H1 (cell line): ENCODE data around the gene TGFB1I1. TPM values are rescaled to one million over a fixed set of nuclear protein-coding genes. Genes with fewer than 3 reads are reported as not detected.

Experiments
- CTCF ChIA-PET: fragments of 300-600 bp; sonication (Branson Sonifier 250); formaldehyde crosslinking; loops from one replicate; lab custom pipeline; 2021; ENCODE audit not compliant: partially characterized antibody; lab: Charles Lee
- POLR2A ChIA-PET: fragments of 300-600 bp; sonication (Branson Sonifier 250); formaldehyde crosslinking; loops from one replicate; lab custom pipeline; 2021; ENCODE audit warnings: inconsistent platforms; ENCODE audit not compliant: partially characterized antibody; lab: Charles Lee
- DNase-seq, 2 experiments: peaks; one replicate each; pipeline versions ENCODE4 v3.0.0 to v3.0.0-alpha.2; 2010 to 2022; ENCODE audit warnings: low spot score in 2 of 2, low read depth in 1 of 2, mixed read lengths in 1 of 2
- FAIRE-seq: peaks from 2 replicates; lab custom pipeline; 2011; peaks lifted over from hg19 to GRCh38; lab: Jason Lieb, UNC
- H2AFZ ChIP-seq: 2 replicates; pipeline ENCODE4 v1.8.1; 2012; ENCODE audit warnings: low read length, inconsistent platforms
- H2AK5ac ChIP-seq: 2 replicates; pipeline ENCODE4 v1.6.1; 2013; ENCODE audit warnings: low read depth, low read length
- H2BK120ac ChIP-seq: replicated peaks from 2 replicates; pipeline ENCODE3; 2013; ENCODE audit warnings: low read depth, low read length, inconsistent platforms
- H2BK12ac ChIP-seq: 2 replicates; pipeline ENCODE4 v1.6.1; 2013; ENCODE audit warnings: low read depth, low read length
- H2BK15ac ChIP-seq: 2 replicates; pipeline ENCODE4 v1.6.1; 2013; ENCODE audit warnings: low read length
- H2BK20ac ChIP-seq: 2 replicates; pipeline ENCODE4 v1.6.1; 2013; ENCODE audit warnings: low read length
- H2BK5ac ChIP-seq: 2 replicates; pipeline ENCODE4 v1.6.1; 2013; ENCODE audit warnings: low read depth, low read length
- H3K14ac ChIP-seq: 2 replicates; pipeline ENCODE4 v1.6.1; 2013; ENCODE audit warnings: inconsistent platforms; ENCODE audit not compliant: insufficient read length
- H3K18ac ChIP-seq: 2 replicates; pipeline ENCODE4 v1.6.1; 2013; ENCODE audit warnings: low read length; ENCODE audit errors: extremely low read depth
- H3K23ac ChIP-seq: 2 replicates; pipeline ENCODE4 v1.6.1; 2013; ENCODE audit warnings: inconsistent platforms; ENCODE audit not compliant: insufficient read length
- H3K23me2 ChIP-seq: 2 replicates; pipeline ENCODE4 v1.6.1; 2013; ENCODE audit warnings: low read depth, low read length
- H3K27ac ChIP-seq: 2 replicates; pipeline ENCODE4 v1.6.1; 2011; ENCODE audit warnings: low read depth, low read length, inconsistent platforms
- H3K27me3 ChIP-seq, 4 experiments: replicated peaks in 1 of 4; 1 replicate in 1 of 4; 2 replicates in 3 of 4; pipeline versions ENCODE4 v1.6.1 to v1.8.1; 2011 to 2013; ENCODE audit warnings: low read length in 3 of 4, mild to moderate bottlenecking in 3 of 4, inconsistent platforms in 2 of 4, mixed read lengths in 2 of 4, moderate library complexity in 1 of 4; ENCODE audit not compliant: control insufficient read depth in 3 of 4, insufficient read depth in 3 of 4; ENCODE audit errors: extremely low read depth in 1 of 4
- H3K36me3 ChIP-seq, 4 experiments: 2 replicates each; pipeline versions ENCODE4 v1.6.1 to v1.8.1; 2011 to 2013; ENCODE audit warnings: mild to moderate bottlenecking in 4 of 4, low read length in 3 of 4, moderate library complexity in 2 of 4, control low read depth in 1 of 4, inconsistent platforms in 1 of 4; ENCODE audit not compliant: insufficient read depth in 4 of 4, control insufficient read depth in 2 of 4
- H3K4ac ChIP-seq: replicated peaks from 2 replicates; pipeline ENCODE3; 2013; ENCODE audit warnings: low read length, low read depth, mixed read lengths, inconsistent platforms; ENCODE audit not compliant: insufficient read length
- H3K4me1 ChIP-seq, 4 experiments: replicated peaks in 1 of 4; 1 replicate in 1 of 4; 2 replicates in 3 of 4; pipeline versions ENCODE4 v1.6.1 to v1.8.1; 2011 to 2013; ENCODE audit warnings: low read length in 3 of 4, inconsistent platforms in 2 of 4, mixed read lengths in 1 of 4; ENCODE audit not compliant: insufficient read depth in 4 of 4, control insufficient read depth in 3 of 4
- H3K4me2 ChIP-seq, 2 experiments: 2 replicates each; pipeline versions ENCODE4 v1.6.1 to v1.8.1; 2011 to 2013; ENCODE audit warnings: low read depth in 2 of 2, low read length in 2 of 2, control low read depth in 1 of 2, inconsistent platforms in 1 of 2, mild to moderate bottlenecking in 1 of 2; ENCODE audit not compliant: insufficient read depth in 1 of 2
- H3K4me3 ChIP-seq, 4 experiments: fragments of 200-600, 300-600 bp in 1 of 4; sonication (generic), shearing (Covaris generic), sonication (Bioruptor Twin) in 1 of 4; 2 replicates each; pipeline versions ENCODE4 v1.5.1 to v1.8.1; 2011 to 2016; ENCODE audit warnings: low read length in 4 of 4, low read depth in 3 of 4, control low read depth in 2 of 4, inconsistent platforms in 2 of 4, mild to moderate bottlenecking in 2 of 4, mixed read lengths in 1 of 4, moderate library complexity in 1 of 4; ENCODE audit not compliant: insufficient read depth in 2 of 4; ENCODE audit errors: extremely low read depth in 1 of 4
- H3K56ac ChIP-seq: replicated peaks from 2 replicates; pipeline ENCODE3; 2013; ENCODE audit warnings: low read depth, mild to moderate bottlenecking, mixed read lengths, low read length, inconsistent platforms; ENCODE audit not compliant: insufficient read length
- H3K79me1 ChIP-seq: 2 replicates; pipeline ENCODE4 v1.6.1; 2013; ENCODE audit warnings: low read depth, low read length, control low read depth
- H3K79me2 ChIP-seq, 2 experiments: 2 replicates each; pipeline versions ENCODE4 v1.6.1 to v1.8.1; 2012 to 2013; ENCODE audit warnings: low read length in 2 of 2, mild to moderate bottlenecking in 2 of 2, inconsistent platforms in 1 of 2; ENCODE audit not compliant: insufficient read depth in 2 of 2, control insufficient read depth in 1 of 2
- H3K9ac ChIP-seq, 4 experiments: replicated peaks in 1 of 4; 1 replicate in 1 of 4; 2 replicates in 3 of 4; pipeline versions ENCODE4 v1.6.1 to v1.8.1; 2011 to 2013; ENCODE audit warnings: low read depth in 3 of 4, low read length in 3 of 4, control low read depth in 2 of 4, mild to moderate bottlenecking in 2 of 4, moderate library complexity in 2 of 4, inconsistent platforms in 1 of 4; ENCODE audit errors: extremely low read depth in 1 of 4
- H3K9me3 ChIP-seq, 2 experiments: 2 replicates each; pipeline versions ENCODE4 v1.6.1 to v1.8.1; 2012 to 2013; ENCODE audit warnings: mild to moderate bottlenecking in 2 of 2, moderate library complexity in 2 of 2, control low read depth in 1 of 2, inconsistent platforms in 1 of 2, low read depth in 1 of 2, low read length in 1 of 2, mixed read lengths in 1 of 2; ENCODE audit not compliant: insufficient read depth in 2 of 2
- H4K20me1 ChIP-seq, 2 experiments: replicated peaks in 1 of 2; 2 replicates each; pipeline versions ENCODE3 to v1.8.1; 2011 to 2013; ENCODE audit warnings: inconsistent platforms in 2 of 2, low read length in 2 of 2, mild to moderate bottlenecking in 1 of 2; ENCODE audit not compliant: insufficient read depth in 2 of 2, control insufficient read depth in 1 of 2
- H4K5ac ChIP-seq: 2 replicates; pipeline ENCODE4 v1.6.1; 2013; ENCODE audit warnings: low read length, low read depth, mixed read lengths, inconsistent platforms; ENCODE audit not compliant: insufficient read length
- H4K8ac ChIP-seq: 2 replicates; pipeline ENCODE4 v1.8.0; 2013; ENCODE audit warnings: mild to moderate bottlenecking, moderate library complexity, low read length, inconsistent platforms; ENCODE audit not compliant: insufficient read depth; ENCODE audit errors: extremely low read depth
- H4K91ac ChIP-seq: replicated peaks from 2 replicates; pipeline ENCODE3; 2013; ENCODE audit warnings: low read length, mixed read lengths, inconsistent platforms; ENCODE audit not compliant: insufficient read length
- KDM1A ChIP-seq: fragments of 200-600, 300-600 bp; sonication (generic); IDR thresholded peaks from 2 replicates; pipeline ENCODE4 v1.7.1; 2016; ENCODE audit warnings: mild to moderate bottlenecking, low read length, borderline replicate concordance
- MAFK ChIP-seq: IDR thresholded peaks from 2 replicates; pipeline ENCODE4 v1.6.1; 2012; ENCODE audit warnings: low read depth, mild to moderate bottlenecking, improper control_type of control experiment, low read length
- RFX5 ChIP-seq: IDR thresholded peaks from 2 replicates; pipeline ENCODE4 v1.6.1; 2011; ENCODE audit warnings: low read depth, low read length, improper control_type of control experiment, borderline replicate concordance
- WGBS, 2 experiments: shearing (Covaris generic) in 1 of 2; methylation state at CpG; one replicate each; pipeline versions ENCODE4 v1.1.6 to v1.1.7; 2013 to 2015; ENCODE audit warnings: low lambda C conversion rate in 2 of 2, mixed read lengths in 2 of 2, inconsistent platforms in 1 of 2, low coverage in 1 of 2, missing lambda C conversion rate in 1 of 2; ENCODE audit not compliant: insufficient replicate concordance in 2 of 2, insufficient coverage in 1 of 2, insufficient read length in 1 of 2; ENCODE audit errors: extremely low coverage in 1 of 2, missing lambda C conversion rate in 1 of 2; 5-methylcytosine and 5-hydroxymethylcytosine counted together
- polyA plus RNA-seq, 7 experiments: library from polyadenylated mRNA; depleted of rRNA in 3 of 7; stranded (reverse) in 5 of 7; unstranded in 2 of 7; fragments of >200 nt in 5 of 7; fragments of 200-250 nt in 2 of 7; gene quantifications; 1 replicate in 5 of 7; 2 replicates in 1 of 7; 4 replicates in 1 of 7; pipeline versions ENCODE4 v1.2.1 to v1.2.3, GENCODE V29; 2011 to 2013; ENCODE audit warnings: missing spikeins in 2 of 7, mixed read lengths in 2 of 7
- total RNA-seq: library from RNA; stranded (reverse); fragmentation: NEBNext Ultra II Directional; extraction: Animal tissue kit (Norgen Biotek cat#: 25700); gene quantifications from 2 replicates; pipeline ENCODE4 v1.2.1, GENCODE V29; 2021

TGFB1I1 gene
- total and polyA plus RNA-seq, 2 of the 8 experiments (the other 6 are each of a cell fraction or from before 2014, with no cell fraction given) = 5.6 to 5.8 TPM

- Histone ChIP-seq H3K23me2 (peaks cover 6% of the 10 kb centered on the region; the same call in 1 of the 2 replicates), H3K56ac (no peak overlapping the region), H2BK120ac (no peak overlapping the region), H3K18ac (peak overlapping the region; percentile 48; the same call in 1 of the 2 replicates), H2BK5ac (peak overlapping the region; percentile 79), H2AFZ (no peak overlapping the region), H4K91ac (no peak overlapping the region), H4K8ac (no peak overlapping the region), H3K9ac (no peak overlapping the region), H2BK12ac (peak overlapping the region; percentile 56; the same call in 1 of the 2 replicates), H3K23ac (no peak overlapping the region), H3K36me3 (no peaks in the 10 kb centered on the region), H3K9me3 (no peaks in the 10 kb centered on the region), H4K20me1 (peaks cover 14 to 30% of the 10 kb centered on the region in 2 experiments), H3K14ac (no peak overlapping the region), H3K4me1 (peaks cover 8 to 31% (median 16%) of the 10 kb centered on the region in 4 experiments), H3K27me3 (no peaks in the 10 kb centered on the region), H4K5ac (no peak overlapping the region), H2BK15ac (0 out of 2 replicates have a peak overlapping the region, but pooled peaks have one; percentile 90), H3K4me3 (no peak overlapping the region), H2AK5ac (no peak overlapping the region), H3K79me2 (peaks cover 0 to 28% of the 10 kb centered on the region in 2 experiments; a peak in 2 of 4 replicates), H3K4me2 (peak overlapping the region; percentile 9 to 27; a peak in 1 of 4 replicates), H3K4ac (no peak overlapping the region), H3K27ac (no peak overlapping the region), H2BK20ac (0 out of 2 replicates have a peak overlapping the region, but pooled peaks have one; percentile 21), H3K79me1 (peaks cover 8% of the 10 kb centered on the region)
- peak; percentile 70 for TF ChIP-seq MAFK
- TF ChIP-seq KDM1A = no peak
- TF ChIP-seq RFX5 = no peak
- WGBS, 2 experiments = 68% methylated on average over 19 of the region's 20 CpGs; no CpG with 5 or more reads in 1 of the 2 experiments
- FAIRE-seq (no peak), DNase-seq (no peak)
- CTCF ChIA-PET = interaction anchor here (0.6 to 2.8 kb wide), 6 partner anchors 7 to 500 kb away, joined by 3 to 32 read pairs (median 3); partner anchors contain the start of gene ZNF843
- POLR2A ChIA-PET = interaction anchor here (0.6 to 1.3 kb wide), 4 partner anchors 186 to 1650 kb away, joined by 3 read pairs; partner anchors contain the start of gene ZNF267
These were observed 18.4 kb upstream of the TGFB1I1 start for GRCh38 chr16:31453255-31454204.
